Bronchial epithelial cell (primary cell): Measurements from ENCODE around the gene FASN. TPM values are rescaled to one million over a fixed set of nuclear protein-coding genes. Genes with fewer than 3 reads are reported as not detected.

Source experiments
- DNase-seq: peaks from one replicate; pipeline ENCODE4 v3.0.0-alpha.2; 2010; ENCODE audit warnings: low read depth
- FAIRE-seq: peaks from 2 replicates; lab custom pipeline; 2011; peaks lifted over from hg19 to GRCh38; lab: Jason Lieb, UNC
- H3K27me3 ChIP-seq: 2 replicates; pipeline ENCODE4 v1.5.1; 2011; ENCODE audit warnings: low read length; ENCODE audit not compliant: control insufficient read depth, insufficient read depth
- H3K36me3 ChIP-seq: 2 replicates; pipeline ENCODE4 v1.5.1; 2011; ENCODE audit warnings: low read length; ENCODE audit not compliant: control insufficient read depth, insufficient read depth
- H3K4me3 ChIP-seq: 2 replicates; pipeline ENCODE4 v1.5.1; 2011; ENCODE audit warnings: mild to moderate bottlenecking, low read depth, low read length, control low read depth
- CTCF ChIP-seq: IDR thresholded peaks from 2 replicates; pipeline ENCODE4 v1.5.1; 2011; ENCODE audit warnings: mild to moderate bottlenecking, moderate library complexity, low read length, control low read depth, inconsistent platforms; ENCODE audit not compliant: insufficient read depth, severe bottlenecking
- total RNA-seq: library from RNA; depleted of rRNA; stranded (reverse); fragments of >200 nt; gene quantifications from 2 replicates; pipeline ENCODE4 v1.2.1, GENCODE V29; 2014

The FASN gene
- total RNA-seq, 1 donor from 2014 or later, result 37.1 TPM

- no peak overlapping the region for H3K4me3 ChIP-seq
- H3K36me3 ChIP-seq, result peaks cover 75% of the 10 kb centered on the region
- no peak for TF ChIP-seq CTCF
- no peaks in the 10 kb centered on the region for H3K27me3 ChIP-seq
- FAIRE-seq, result no peak
- DNase-seq, result no peak
These were observed 15.6 kb downstream of the FASN start for GRCh38 chr17:82082456-82082855.

GRCh38 chr17:82081966-82082365, 16.1 kb downstream of the FASN start:
- no peak for TF ChIP-seq CTCF
- no peak for FAIRE-seq
- no peak for DNase-seq
- Histone ChIP-seq H3K4me3 (no peak overlapping the region), H3K36me3 (peaks cover 71% of the 10 kb centered on the region), H3K27me3 (no peaks in the 10 kb centered on the region)

GRCh38 chr17:82081546-82081945, 16.5 kb downstream of the FASN start:
- H3K27me3 ChIP-seq, result no peaks in the 10 kb centered on the region
- TF ChIP-seq CTCF, result no peak
- peaks cover 67% of the 10 kb centered on the region for H3K36me3 ChIP-seq
- no peak for FAIRE-seq
- no peak overlapping the region for H3K4me3 ChIP-seq
- no peak for DNase-seq

GRCh38 chr17:82080789-82081464, 17.1 kb downstream of the FASN start:
- peaks cover 62% of the 10 kb centered on the region for H3K36me3 ChIP-seq
- TF ChIP-seq CTCF, result no peak
- DNase-seq, result no peak
- H3K27me3 ChIP-seq, result no peaks in the 10 kb centered on the region
- no peak overlapping the region for H3K4me3 ChIP-seq
- FAIRE-seq, result no peak

- TF ChIP-seq CTCF, result no peak
- Histone ChIP-seq H3K4me3 (no peak overlapping the region), H3K27me3 (no peaks in the 10 kb centered on the region), H3K36me3 (peaks cover 58% of the 10 kb centered on the region)
- FAIRE-seq (no peak), DNase-seq (no peak)
These were observed 17.8 kb downstream of the FASN start for GRCh38 chr17:82080048-82080788.
